IPS DF 4.7 (cell line): ENCODE data around the gene C4orf54.
A peak's percentile ranks its signal among the peaks of the same experiment; 100 is the strongest.

Experiments used
- DNase-seq: peaks from one replicate; pipeline ENCODE4 v3.0.0-alpha.2; 2013; ENCODE audit warnings: low spot score; ENCODE audit errors: extremely low read depth

The C4orf54 gene

GRCh38 chr4:99652596-99653436 is 4.8 kb downstream of the C4orf54 start:
- DNase-seq = no peak

GRCh38 chr4:99651811-99652485 is 5.7 kb downstream of the C4orf54 start:
- no peak for DNase-seq

GRCh38 chr4:99651016-99651769 is 6.4 kb downstream of the C4orf54 start:
- no peak for DNase-seq

- no peak for DNase-seq
Observed at GRCh38 chr4:99649778-99650177, 7.8 kb downstream of the C4orf54 start.

GRCh38 chr4:99649208-99649607 is 8.4 kb downstream of the C4orf54 start:
- no peak for DNase-seq

- DNase-seq = no peak
Observed at GRCh38 chr4:99648321-99648720, 9.3 kb downstream of the C4orf54 start.

- no peak for DNase-seq
Observed at GRCh38 chr4:99647071-99647470, 10.6 kb downstream of the C4orf54 start.

- DNase-seq = no peak
Observed at GRCh38 chr4:99645638-99646037, 12.0 kb downstream of the C4orf54 start.

GRCh38 chr4:99645036-99645435 is 12.6 kb downstream of the C4orf54 start:
- peak; percentile 81 for DNase-seq

GRCh38 chr4:99644453-99644852 is 13.2 kb downstream of the C4orf54 start:
- DNase-seq = no peak

GRCh38 chr4:99642725-99643489 is 14.7 kb downstream of the C4orf54 start:
- no peak for DNase-seq

GRCh38 chr4:99640676-99641075 is 17.0 kb downstream of the C4orf54 start:
- DNase-seq = no peak

- no peak for DNase-seq
Observed at GRCh38 chr4:99637174-99637573, 20.5 kb downstream of the C4orf54 start.

GRCh38 chr4:99636422-99636821 is 21.2 kb downstream of the C4orf54 start:
- DNase-seq = no peak

- no peak for DNase-seq
Observed at GRCh38 chr4:99635601-99636000, 22.0 kb downstream of the C4orf54 start.

GRCh38 chr4:99634742-99635360 is 22.8 kb downstream of the C4orf54 start:
- no peak for DNase-seq

GRCh38 chr4:99633772-99634171 is 23.9 kb downstream of the C4orf54 start:
- DNase-seq = no peak

GRCh38 chr4:99630857-99631360 is 26.7 kb downstream of the C4orf54 start:
- no peak for DNase-seq

- no peak for DNase-seq
Observed at GRCh38 chr4:99629962-99630554, 27.6 kb downstream of the C4orf54 start.

- DNase-seq = no peak
Observed at GRCh38 chr4:99628040-99628439, 29.6 kb downstream of the C4orf54 start.
